K562 (cell line): ENCODE measurements around the gene UBE2S. TPM values are rescaled to one million over a fixed set of nuclear protein-coding genes. Genes with fewer than 3 reads are reported as not detected.
A peak's percentile ranks its signal among the peaks of the same experiment; 100 is the strongest.

Experiments
- ADNP ChIP-seq: fragments of 200-800 bp; sonication (Bioruptor generic); IDR thresholded peaks from 2 replicates; pipeline ENCODE4 v1.6.1; 2016; ENCODE audit warnings: missing genetic modification characterization, missing compliant biosample characterization
- CC2D1A ChIP-seq: fragments of 450-650 bp; IDR thresholded peaks from 2 replicates; pipeline ENCODE4 v1.6.1; 2017; ENCODE audit warnings: mild to moderate bottlenecking
- ELF1 ChIP-seq: fragments of 200-800 bp; sonication (Bioruptor generic); IDR thresholded peaks from 2 replicates; pipeline ENCODE4 v1.6.1; 2016; ENCODE audit warnings: missing genetic modification characterization, missing compliant biosample characterization
- ELF2 ChIP-seq: fragments of 250-450 bp; sonication (Bioruptor Pico); IDR thresholded peaks from 2 replicates; pipeline ENCODE4 v1.5.0; 2021; ENCODE audit warnings: mild to moderate bottlenecking
- RBM25 ChIP-seq: fragments of 200-400 bp; formaldehyde crosslinking; IDR thresholded peaks from 2 replicates; pipeline ENCODE4 v1.6.1; 2018; ENCODE audit warnings: low read length, low read depth, moderate library complexity; ENCODE audit not compliant: severe bottlenecking
- polyA plus RNA-seq, 8 experiments: library from polyadenylated mRNA; depleted of rRNA in 4 of 8; stranded (reverse) in 5 of 8; unstranded in 3 of 8; fragments of >200 nt; fragmentation: Nextera tagmentation in 2 of 8; fragmentation: Illumina TruSeq in 1 of 8; extraction: Ambion mirVana in 2 of 8; extraction: Trizol in 1 of 8; gene quantifications; 2 replicates each; pipeline versions ENCODE4 v1.2.1 to v1.2.3, GENCODE V29; 2011 to 2014; ENCODE audit warnings: inconsistent platforms in 1 of 8, missing spikeins in 1 of 8
- total RNA-seq, 7 experiments: library from RNA; depleted of rRNA in 6 of 7; stranded (reverse); fragments of >200 nt in 6 of 7; fragmentation: Illumina TruSeq in 2 of 7; extraction: Trizol in 2 of 7; gene quantifications; 2 replicates each; pipeline versions ENCODE4 v1.2.1 to v1.2.3, GENCODE V29; 2011 to 2021; ENCODE audit warnings: low replicate concordance in 1 of 7
- TF ChIP-seq, protein P1 (sequence below): IDR thresholded peaks from 2 replicates; pipeline ENCODE4 v1.6.1; 2014; ENCODE audit warnings: antibody characterized with exemption
- TF ChIP-seq, protein P2 (sequence below): fragments of 200-800 bp; sonication (Bioruptor generic); IDR thresholded peaks from 2 replicates; pipeline ENCODE4 v1.6.1; 2017; ENCODE audit warnings: missing genetic modification characterization, missing compliant biosample characterization

Gene UBE2S
- total and polyA plus RNA-seq, 9 of the 15 experiments (the other 6 are each of a cell fraction or from before 2014, with no cell fraction given), result 1.5 to 1,305 (median 157) TPM

DNA sequence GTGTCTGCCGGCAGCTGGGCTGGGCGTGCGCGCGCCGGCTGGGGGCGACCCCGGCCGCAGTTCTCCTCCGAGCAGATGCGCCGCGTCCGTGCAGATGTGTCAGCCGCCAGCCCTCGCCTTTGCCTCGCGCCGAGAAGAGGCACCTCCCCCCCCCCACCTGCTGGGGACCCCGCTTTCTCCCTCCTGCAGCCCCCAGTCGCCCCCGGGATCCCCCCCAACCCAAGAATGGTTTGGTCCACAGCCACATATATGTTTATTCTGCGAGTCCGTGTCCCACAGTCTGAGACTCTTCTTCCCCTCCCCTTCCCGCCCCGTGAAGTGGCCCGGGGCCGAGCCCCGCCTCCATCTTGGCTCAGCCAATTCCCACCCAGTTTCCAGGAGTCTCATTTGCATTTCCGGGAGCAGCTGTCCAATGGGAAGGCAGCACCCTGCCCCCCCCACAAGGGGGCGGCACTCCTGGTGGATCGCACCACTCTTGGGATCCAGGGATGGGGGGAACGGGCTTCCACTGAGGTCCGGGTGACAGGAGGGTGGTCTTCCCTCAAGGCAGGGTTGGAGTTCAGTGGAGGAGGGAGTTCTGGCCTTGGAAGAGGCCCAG lies 45.3 kb upstream of the UBE2S start (continued):
- TF ChIP-seq, protein P1, sequence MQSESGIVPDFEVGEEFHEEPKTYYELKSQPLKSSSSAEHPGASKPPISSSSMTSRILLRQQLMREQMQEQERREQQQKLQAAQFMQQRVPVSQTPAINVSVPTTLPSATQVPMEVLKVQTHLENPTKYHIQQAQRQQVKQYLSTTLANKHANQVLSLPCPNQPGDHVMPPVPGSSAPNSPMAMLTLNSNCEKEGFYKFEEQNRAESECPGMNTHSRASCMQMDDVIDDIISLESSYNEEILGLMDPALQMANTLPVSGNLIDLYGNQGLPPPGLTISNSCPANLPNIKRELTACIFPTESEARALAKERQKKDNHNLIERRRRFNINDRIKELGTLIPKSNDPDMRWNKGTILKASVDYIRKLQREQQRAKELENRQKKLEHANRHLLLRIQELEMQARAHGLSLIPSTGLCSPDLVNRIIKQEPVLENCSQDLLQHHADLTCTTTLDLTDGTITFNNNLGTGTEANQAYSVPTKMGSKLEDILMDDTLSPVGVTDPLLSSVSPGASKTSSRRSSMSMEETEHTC, result no peak
- TF ChIP-seq ELF2 (CRISPR knock-in tag), result peak; percentile 95
- TF ChIP-seq, protein P2, sequence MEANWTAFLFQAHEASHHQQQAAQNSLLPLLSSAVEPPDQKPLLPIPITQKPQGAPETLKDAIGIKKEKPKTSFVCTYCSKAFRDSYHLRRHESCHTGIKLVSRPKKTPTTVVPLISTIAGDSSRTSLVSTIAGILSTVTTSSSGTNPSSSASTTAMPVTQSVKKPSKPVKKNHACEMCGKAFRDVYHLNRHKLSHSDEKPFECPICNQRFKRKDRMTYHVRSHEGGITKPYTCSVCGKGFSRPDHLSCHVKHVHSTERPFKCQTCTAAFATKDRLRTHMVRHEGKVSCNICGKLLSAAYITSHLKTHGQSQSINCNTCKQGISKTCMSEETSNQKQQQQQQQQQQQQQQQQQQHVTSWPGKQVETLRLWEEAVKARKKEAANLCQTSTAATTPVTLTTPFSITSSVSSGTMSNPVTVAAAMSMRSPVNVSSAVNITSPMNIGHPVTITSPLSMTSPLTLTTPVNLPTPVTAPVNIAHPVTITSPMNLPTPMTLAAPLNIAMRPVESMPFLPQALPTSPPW (CRISPR knock-in tag), result peak; percentile 98
- TF ChIP-seq RBM25, result peak; percentile 74
- peak; percentile 82; the same call in 1 of the 2 replicates for TF ChIP-seq CC2D1A
- no peak for TF ChIP-seq ADNP (tag)
- peak; percentile 92 for TF ChIP-seq ELF1 (tag)
